Caco-2 (cell line): ENCODE measurements around the gene GSTM5. TPM values are rescaled to one million over a fixed set of nuclear protein-coding genes. Genes with fewer than 3 reads are reported as not detected.

Experiments used
- BruUV-seq: library from RNA; stranded (reverse); fragments of 400-500 nt; replicated peaks from 2 replicates; lab custom pipeline; 2021; lab: Mats Ljungman, UMichigan
- CTCF ChIA-PET: fragments of 300-600 bp; sonication (Branson Sonifier 250); formaldehyde crosslinking; loops from one replicate; lab custom pipeline; 2022; ENCODE audit warnings: antibody characterized with exemption; lab: Charles Lee
- POLR2A ChIA-PET: fragments of 300-600 bp; sonication (Branson Sonifier 250); formaldehyde crosslinking; loops from one replicate; lab custom pipeline; 2022; ENCODE audit warnings: antibody characterized with exemption; lab: Charles Lee
- DNase-seq, 2 experiments: peaks; one replicate each; pipeline versions ENCODE4 v3.0.0 to v3.0.0-alpha.2; 2020 to 2022
- H3K27me3 ChIP-seq: replicated peaks from 2 replicates; pipeline ENCODE4 v1.6.0; 2011; ENCODE audit warnings: low read length; ENCODE audit not compliant: control insufficient read depth, insufficient read depth
- H3K36me3 ChIP-seq: 2 replicates; pipeline ENCODE4 v1.5.1; 2011; ENCODE audit warnings: low read length; ENCODE audit not compliant: control insufficient read depth, insufficient read depth
- H3K4me1 ChIP-seq: fragments of 250-450 bp; sonication (Bioruptor Pico); 2 replicates; pipeline ENCODE4 v1.5.1; 2020; ENCODE audit warnings: mild to moderate bottlenecking
- H3K4me3 ChIP-seq: 2 replicates; pipeline ENCODE4 v1.5.1; 2011; ENCODE audit warnings: low read depth, mild to moderate bottlenecking, control low read depth, low read length
- H3K9me3 ChIP-seq: fragments of 250-450 bp; sonication (Bioruptor Pico); 2 replicates; pipeline ENCODE4 v1.5.1; 2020; ENCODE audit warnings: mild to moderate bottlenecking, moderate library complexity
- H3K27ac Mint-ChIP-seq: one replicate; pipeline ENCODE4 v1.8.0; 2022; ENCODE audit warnings: mixed read lengths; ENCODE audit not compliant: unreplicated experiment
- H3K27me3 Mint-ChIP-seq: one replicate; pipeline ENCODE4 v1.8.0; 2022; ENCODE audit warnings: mixed read lengths; ENCODE audit not compliant: insufficient read depth, unreplicated experiment
- H3K36me3 Mint-ChIP-seq: one replicate; pipeline ENCODE4 v1.8.0; 2022; ENCODE audit warnings: mild to moderate bottlenecking, mixed read lengths; ENCODE audit not compliant: insufficient read depth, unreplicated experiment
- H3K4me1 Mint-ChIP-seq: one replicate; pipeline ENCODE4 v1.8.0; 2022; ENCODE audit warnings: low read depth, mixed read lengths; ENCODE audit not compliant: unreplicated experiment
- H3K4me3 Mint-ChIP-seq: one replicate; pipeline ENCODE4 v1.8.0; 2022; ENCODE audit warnings: mild to moderate bottlenecking, moderate library complexity, mixed read lengths; ENCODE audit not compliant: unreplicated experiment
- H3K9me3 Mint-ChIP-seq: one replicate; pipeline ENCODE4 v1.8.0; 2022; ENCODE audit warnings: mixed read lengths; ENCODE audit not compliant: unreplicated experiment
- intact Hi-C: fragments of 100-400 bp; cut with micrococcal nuclease; formaldehyde crosslinking; loops from one replicate; pipeline ENCODE4 v1.10.0; 2022; ENCODE audit not compliant: unreplicated experiment
- total RNA-seq: library from RNA; stranded (reverse); gene quantifications from 2 replicates; pipeline ENCODE4 v1.2.3, GENCODE V29; 2022
- TF ChIP-seq, protein P1 (sequence below), 2 experiments: fragments of 200-600 bp in 1 of 2; IDR thresholded peaks; 1 replicate in 1 of 2; 2 replicates in 1 of 2; pipeline versions ENCODE4 v1.5.1 to v1.8.0; 2011 to 2022; ENCODE audit warnings: antibody characterized with exemption in 1 of 2, control low read depth in 1 of 2, inconsistent platforms in 1 of 2, low read depth in 1 of 2, low read length in 1 of 2, mild to moderate bottlenecking in 1 of 2, moderate library complexity in 1 of 2; ENCODE audit not compliant: insufficient read depth in 1 of 2, severe bottlenecking in 1 of 2, unreplicated experiment in 1 of 2

Gene GSTM5
- total RNA-seq, 1 experiment from 2014 or later, result 6.0 TPM

DNA sequence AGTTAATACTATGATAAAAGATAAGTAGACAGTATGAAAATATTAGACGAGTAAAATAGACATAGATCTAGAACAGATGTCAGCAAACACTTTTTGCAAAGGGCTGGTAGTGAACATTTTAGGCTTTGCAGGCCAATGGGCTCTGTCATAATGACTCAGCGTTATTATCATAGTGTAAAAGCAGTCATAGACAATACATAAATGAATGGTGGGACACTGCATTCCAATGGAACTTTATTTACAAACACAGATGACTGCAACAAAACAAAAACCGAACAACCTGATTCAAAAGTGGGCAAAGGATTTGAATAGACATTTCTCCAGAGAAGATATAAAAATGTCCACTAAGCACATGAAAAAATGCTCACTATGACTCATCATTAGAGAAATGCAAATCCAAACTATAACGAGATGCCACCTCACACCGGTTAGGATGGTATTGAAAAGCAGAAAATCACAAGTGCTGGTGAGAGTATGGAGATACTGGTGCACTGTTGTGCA is 7.3 kb downstream of the GSTM5 start:
- Mint-ChIP-seq H3K4me3 (no peak overlapping the region), H3K36me3 (no peaks in the 10 kb centered on the region), H3K27me3 (no peaks in the 10 kb centered on the region), H3K9me3 (no peaks in the 10 kb centered on the region), H3K27ac (no peak overlapping the region), H3K4me1 (peaks cover 7% of the 10 kb centered on the region)
- BruUV-seq, result no TSS peak
- H3K27me3 ChIP-seq, result no peaks in the 10 kb centered on the region
- H3K9me3 ChIP-seq, result no peaks in the 10 kb centered on the region
- CTCF ChIA-PET, result no interaction called here
- no peak overlapping the region for H3K4me3 ChIP-seq
- intact Hi-C loops, result loop anchor here (2.0 kb wide), 1 partner anchor 21 kb away; the partner anchor contains the start of gene GSTM3
- TF ChIP-seq, protein P1, sequence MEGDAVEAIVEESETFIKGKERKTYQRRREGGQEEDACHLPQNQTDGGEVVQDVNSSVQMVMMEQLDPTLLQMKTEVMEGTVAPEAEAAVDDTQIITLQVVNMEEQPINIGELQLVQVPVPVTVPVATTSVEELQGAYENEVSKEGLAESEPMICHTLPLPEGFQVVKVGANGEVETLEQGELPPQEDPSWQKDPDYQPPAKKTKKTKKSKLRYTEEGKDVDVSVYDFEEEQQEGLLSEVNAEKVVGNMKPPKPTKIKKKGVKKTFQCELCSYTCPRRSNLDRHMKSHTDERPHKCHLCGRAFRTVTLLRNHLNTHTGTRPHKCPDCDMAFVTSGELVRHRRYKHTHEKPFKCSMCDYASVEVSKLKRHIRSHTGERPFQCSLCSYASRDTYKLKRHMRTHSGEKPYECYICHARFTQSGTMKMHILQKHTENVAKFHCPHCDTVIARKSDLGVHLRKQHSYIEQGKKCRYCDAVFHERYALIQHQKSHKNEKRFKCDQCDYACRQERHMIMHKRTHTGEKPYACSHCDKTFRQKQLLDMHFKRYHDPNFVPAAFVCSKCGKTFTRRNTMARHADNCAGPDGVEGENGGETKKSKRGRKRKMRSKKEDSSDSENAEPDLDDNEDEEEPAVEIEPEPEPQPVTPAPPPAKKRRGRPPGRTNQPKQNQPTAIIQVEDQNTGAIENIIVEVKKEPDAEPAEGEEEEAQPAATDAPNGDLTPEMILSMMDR (IDR thresholded peaks at IDR 0.05; ENCODE audit: insufficient read depth in 1 of 2, low read depth in 1 of 2, low read length in 1 of 2, severe bottlenecking in 1 of 2, unreplicated experiment in 1 of 2), result no peak
- POLR2A ChIA-PET, result no interaction called here
- H3K4me1 ChIP-seq, result peaks cover 9% of the 10 kb centered on the region
- no peak for DNase-seq
- H3K36me3 ChIP-seq, result no peaks in the 10 kb centered on the region

DNA sequence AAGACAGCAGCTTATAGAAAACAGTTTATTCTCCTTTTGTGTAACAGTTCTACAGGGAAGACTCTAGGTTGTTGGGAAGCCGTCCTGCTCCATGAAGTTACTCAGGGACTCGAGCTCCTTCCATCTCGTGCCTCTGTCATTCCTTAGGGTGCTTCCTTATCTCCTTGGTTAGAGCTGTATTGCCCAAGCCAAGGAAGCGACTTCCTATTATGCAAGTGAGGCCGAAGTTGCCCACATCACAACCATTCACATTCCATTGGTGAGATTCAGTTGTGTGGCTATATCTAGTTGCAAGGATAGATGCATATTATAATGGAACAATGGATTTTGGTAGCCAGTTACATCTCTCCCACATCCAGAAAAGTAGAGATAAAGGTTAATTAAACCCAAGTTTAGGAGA is 9.0 kb downstream of the GSTM5 start:
- CTCF ChIA-PET, result no interaction called here
- H3K4me1 ChIP-seq, result peaks cover 9% of the 10 kb centered on the region

DNA sequence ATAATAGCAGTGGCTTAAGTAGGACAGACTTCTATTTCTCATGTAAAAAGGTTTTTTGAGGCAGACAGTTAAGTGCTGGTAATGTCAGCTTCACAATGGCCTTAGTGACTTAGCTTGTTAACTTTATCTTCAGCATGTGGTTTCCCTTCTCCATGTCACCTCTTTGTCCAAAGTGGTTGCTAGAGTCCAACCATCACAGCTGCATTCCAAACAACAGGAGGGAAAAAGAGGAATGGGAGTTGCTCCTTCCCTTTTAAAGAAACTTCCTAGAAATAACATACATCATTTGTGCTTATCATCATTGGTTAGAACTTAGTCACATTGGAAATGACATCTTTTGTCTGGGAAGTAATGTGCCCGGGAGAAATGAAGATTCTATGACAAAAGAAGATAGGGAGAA is 9.9 kb downstream of the GSTM5 start:
- peaks cover 9% of the 10 kb centered on the region for H3K9me3 Mint-ChIP-seq
- no peaks in the 10 kb centered on the region for H3K36me3 Mint-ChIP-seq
- no peaks in the 10 kb centered on the region for H3K36me3 ChIP-seq
- H3K27ac Mint-ChIP-seq, result no peak overlapping the region
- BruUV-seq, result no TSS peak
- no peak overlapping the region for H3K4me3 ChIP-seq
- no peaks in the 10 kb centered on the region for H3K27me3 Mint-ChIP-seq
- no peaks in the 10 kb centered on the region for H3K9me3 ChIP-seq
- TF ChIP-seq, protein P1 (IDR thresholded peaks at IDR 0.05; ENCODE audit: insufficient read depth in 1 of 2, low read depth in 1 of 2, low read length in 1 of 2, severe bottlenecking in 1 of 2, unreplicated experiment in 1 of 2), result no peak
- ChIA-PET CTCF (no interaction called here), POLR2A (no interaction called here)
- H3K27me3 ChIP-seq, result no peaks in the 10 kb centered on the region
- no peak for DNase-seq
- peaks cover 7% of the 10 kb centered on the region for H3K4me1 Mint-ChIP-seq
- no peak overlapping the region for H3K4me3 Mint-ChIP-seq
- H3K4me1 ChIP-seq, result peaks cover 9% of the 10 kb centered on the region
- intact Hi-C loops, result no loop called here

More for the DNA sequence above, 9.0 kb downstream of the GSTM5 start:
- no peak overlapping the region for H3K4me3 ChIP-seq
- BruUV-seq, result no TSS peak
- no peaks in the 10 kb centered on the region for H3K27me3 Mint-ChIP-seq
- no peak overlapping the region for H3K27ac Mint-ChIP-seq
- H3K36me3 Mint-ChIP-seq, result no peaks in the 10 kb centered on the region
- H3K36me3 ChIP-seq, result no peaks in the 10 kb centered on the region
- H3K4me1 Mint-ChIP-seq, result peaks cover 7% of the 10 kb centered on the region
- H3K27me3 ChIP-seq, result no peaks in the 10 kb centered on the region
- POLR2A ChIA-PET, result no interaction called here
- DNase-seq, result no peak
- H3K9me3 ChIP-seq, result no peaks in the 10 kb centered on the region
- TF ChIP-seq, protein P1 (IDR thresholded peaks at IDR 0.05; ENCODE audit: insufficient read depth in 1 of 2, low read depth in 1 of 2, low read length in 1 of 2, severe bottlenecking in 1 of 2, unreplicated experiment in 1 of 2), result no peak
- intact Hi-C loops, result no loop called here
- peaks cover 8% of the 10 kb centered on the region for H3K9me3 Mint-ChIP-seq
- no peak overlapping the region for H3K4me3 Mint-ChIP-seq
